Peyer's patch (tissue), 4 donors: Measurements from ENCODE around the gene KLHL33.

ENCODE experiments used
- POLR2A ChIP-seq, 2 donors: fragments of 450-650 bp; IDR thresholded peaks; one replicate each; pipeline ENCODE4 v1.5.1; 2017; ENCODE audit warnings: antibody characterized with exemption in 2 of 2, mild to moderate bottlenecking in 2 of 2, moderate library complexity in 2 of 2
- TF ChIP-seq, protein P1 (sequence below), 6 experiments: fragments of 450-650 bp in 4 of 6; fragments of 200-600 bp in 2 of 6; sonication (generic) in 1 of 6; IDR thresholded peaks; one replicate each; pipeline ENCODE4 v1.5.1; 2017 to 2019; ENCODE audit warnings: antibody characterized with exemption in 6 of 6, mild to moderate bottlenecking in 3 of 6, moderate library complexity in 1 of 6

GRCh38 chr14:20438664-20439063 is 2.7 kb upstream of the KLHL33 start:
- no peak for TF ChIP-seq POLR2A (IDR thresholded peaks at IDR 0.05)
- TF ChIP-seq, protein P1, sequence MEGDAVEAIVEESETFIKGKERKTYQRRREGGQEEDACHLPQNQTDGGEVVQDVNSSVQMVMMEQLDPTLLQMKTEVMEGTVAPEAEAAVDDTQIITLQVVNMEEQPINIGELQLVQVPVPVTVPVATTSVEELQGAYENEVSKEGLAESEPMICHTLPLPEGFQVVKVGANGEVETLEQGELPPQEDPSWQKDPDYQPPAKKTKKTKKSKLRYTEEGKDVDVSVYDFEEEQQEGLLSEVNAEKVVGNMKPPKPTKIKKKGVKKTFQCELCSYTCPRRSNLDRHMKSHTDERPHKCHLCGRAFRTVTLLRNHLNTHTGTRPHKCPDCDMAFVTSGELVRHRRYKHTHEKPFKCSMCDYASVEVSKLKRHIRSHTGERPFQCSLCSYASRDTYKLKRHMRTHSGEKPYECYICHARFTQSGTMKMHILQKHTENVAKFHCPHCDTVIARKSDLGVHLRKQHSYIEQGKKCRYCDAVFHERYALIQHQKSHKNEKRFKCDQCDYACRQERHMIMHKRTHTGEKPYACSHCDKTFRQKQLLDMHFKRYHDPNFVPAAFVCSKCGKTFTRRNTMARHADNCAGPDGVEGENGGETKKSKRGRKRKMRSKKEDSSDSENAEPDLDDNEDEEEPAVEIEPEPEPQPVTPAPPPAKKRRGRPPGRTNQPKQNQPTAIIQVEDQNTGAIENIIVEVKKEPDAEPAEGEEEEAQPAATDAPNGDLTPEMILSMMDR (IDR thresholded peaks at IDR 0.05): no peak
